K562 (cell line): Measurements from ENCODE around the gene TYW1. TPM values are rescaled to one million over a fixed set of nuclear protein-coding genes. Genes with fewer than 3 reads are reported as not detected.
"Not testable (repeated sequence)": the region's sequence is repeated elsewhere in the genome, so short reads cannot be mapped to it uniquely, and the experiment has no call there.

ENCODE experiments used
- CBFB ChIP-seq: sonication (generic); formaldehyde crosslinking; IDR thresholded peaks from 2 replicates; pipeline ENCODE4 v1.4.0; 2020; ENCODE audit warnings: mild to moderate bottlenecking, missing genetic modification reagents
- CREB1 ChIP-seq, 2 experiments: sonication (generic) in 1 of 2; formaldehyde crosslinking in 1 of 2; IDR thresholded peaks; 2 replicates each; pipeline versions ENCODE4 v1.6.1 to v1.8.0; 2012 to 2022; ENCODE audit warnings: inconsistent platforms in 1 of 2, mild to moderate bottlenecking in 1 of 2, missing genetic modification reagents in 1 of 2, moderate library complexity in 1 of 2
- EP400 ChIP-seq: fragments of 450-650 bp; IDR thresholded peaks from 2 replicates; pipeline ENCODE4 v1.6.1; 2017; ENCODE audit warnings: antibody characterized with exemption, mild to moderate bottlenecking, moderate library complexity
- FOXP1 ChIP-seq: sonication (generic); formaldehyde crosslinking; IDR thresholded peaks from 2 replicates; pipeline ENCODE4 v1.8.0; 2022; ENCODE audit warnings: mild to moderate bottlenecking, missing genetic modification reagents
- HMGN3 ChIP-seq: IDR thresholded peaks from 2 replicates; pipeline ENCODE4 v1.6.1; 2011; ENCODE audit warnings: borderline replicate concordance, low read depth, mild to moderate bottlenecking, mixed read lengths, low read length; ENCODE audit not compliant: insufficient read length; ENCODE audit errors: extremely low read depth
- JUND ChIP-seq, 2 experiments: IDR thresholded peaks; 2 replicates in 1 of 2; 3 replicates in 1 of 2; pipeline ENCODE4 v1.6.1; 2011; ENCODE audit warnings: borderline replicate concordance in 2 of 2, low read depth in 2 of 2, low read length in 2 of 2, improper control_type of control experiment in 1 of 2, missing biosample characterization in 1 of 2, missing genetic modification characterization in 1 of 2, missing genetic modification reagents in 1 of 2
- MBD2 ChIP-seq: sonication (generic); IDR thresholded peaks from 2 replicates; pipeline ENCODE4 v1.6.1; 2016; ENCODE audit warnings: low read depth, borderline replicate concordance
- MTA1 ChIP-seq: fragments of 450-650 bp; IDR thresholded peaks from 2 replicates; pipeline ENCODE4 v1.6.1; 2017; ENCODE audit warnings: borderline replicate concordance
- MTA3 ChIP-seq: fragments of 450-650 bp; formaldehyde crosslinking; IDR thresholded peaks from 2 replicates; pipeline ENCODE4 v1.6.1; 2017; ENCODE audit warnings: mild to moderate bottlenecking, borderline replicate concordance
- NONO ChIP-seq, 2 experiments: fragments of 200-400 bp in 1 of 2; fragments of 450-650 bp in 1 of 2; formaldehyde crosslinking in 1 of 2; IDR thresholded peaks; 2 replicates each; pipeline ENCODE4 v1.6.1; 2017; ENCODE audit warnings: low read depth in 2 of 2, mild to moderate bottlenecking in 2 of 2, moderate library complexity in 2 of 2, low read length in 1 of 2
- POLR2B ChIP-seq: fragments of 450-650 bp; IDR thresholded peaks from 2 replicates; pipeline ENCODE4 v1.6.1; 2018; ENCODE audit warnings: low read depth; ENCODE audit not compliant: partially characterized antibody
- RAD21 ChIP-seq, 2 experiments: fragments of 250-450 bp in 1 of 2; fragments of 450-650 bp in 1 of 2; sonication (Bioruptor Pico) in 1 of 2; formaldehyde crosslinking in 1 of 2; IDR thresholded peaks in 1 of 2; conservative IDR thresholded peaks in 1 of 2; 2 replicates each; pipeline versions ENCODE4 v1.4.0 to v1.8.0; 2020 to 2022; ENCODE audit warnings: mild to moderate bottlenecking in 2 of 2, moderate library complexity in 1 of 2
- SIN3B ChIP-seq: fragments of 450-650 bp; IDR thresholded peaks from 2 replicates; pipeline ENCODE4 v1.6.1; 2017; ENCODE audit warnings: low read depth, mild to moderate bottlenecking, moderate library complexity
- SMAD4 ChIP-seq: fragments of 250-450 bp; sonication (Bioruptor Pico); conservative IDR thresholded peaks from 2 replicates; pipeline ENCODE4 v1.8.0; 2021; ENCODE audit warnings: inconsistent platforms, mild to moderate bottlenecking, moderate library complexity
- TCF3 ChIP-seq: sonication (generic); formaldehyde crosslinking; IDR thresholded peaks from 2 replicates; pipeline ENCODE4 v1.4.0; 2020; ENCODE audit warnings: mild to moderate bottlenecking, missing genetic modification reagents
- TRIM24 ChIP-seq, 2 experiments: fragments of 450-650 bp; IDR thresholded peaks; 2 replicates each; pipeline ENCODE4 v1.6.1; 2016
- VEZF1 ChIP-seq: fragments of 200-800 bp; sonication (Bioruptor generic); IDR thresholded peaks from 2 replicates; pipeline ENCODE4 v1.6.1; 2017; ENCODE audit warnings: missing genetic modification characterization, missing compliant biosample characterization
- ZBTB7A ChIP-seq: IDR thresholded peaks from 2 replicates; pipeline ENCODE4 v1.6.1; 2011; ENCODE audit warnings: low read depth, mild to moderate bottlenecking, low read length, moderate library complexity, borderline replicate concordance; ENCODE audit not compliant: control insufficient read depth
- ZZZ3 ChIP-seq: fragments of 450-650 bp; IDR thresholded peaks from 2 replicates; pipeline ENCODE4 v1.6.1; 2016; ENCODE audit warnings: antibody characterized with exemption, mild to moderate bottlenecking, moderate library complexity
- polyA plus RNA-seq, 8 experiments: library from polyadenylated mRNA; depleted of rRNA in 4 of 8; stranded (reverse) in 5 of 8; unstranded in 3 of 8; fragments of >200 nt; fragmentation: Nextera tagmentation in 2 of 8; fragmentation: Illumina TruSeq in 1 of 8; extraction: Ambion mirVana in 2 of 8; extraction: Trizol in 1 of 8; gene quantifications; 2 replicates each; pipeline versions ENCODE4 v1.2.1 to v1.2.3, GENCODE V29; 2011 to 2014; ENCODE audit warnings: inconsistent platforms in 1 of 8, missing spikeins in 1 of 8
- total RNA-seq, 7 experiments: library from RNA; depleted of rRNA in 6 of 7; stranded (reverse); fragments of >200 nt in 6 of 7; fragmentation: Illumina TruSeq in 2 of 7; extraction: Trizol in 2 of 7; gene quantifications; 2 replicates each; pipeline versions ENCODE4 v1.2.1 to v1.2.3, GENCODE V29; 2011 to 2021; ENCODE audit warnings: low replicate concordance in 1 of 7
- TF ChIP-seq, protein P1 (sequence below): sonication (generic); formaldehyde crosslinking; IDR thresholded peaks from 2 replicates; pipeline ENCODE4 v1.8.0; 2023; ENCODE audit warnings: mild to moderate bottlenecking, missing genetic modification reagents

Gene TYW1
- total and polyA plus RNA-seq, 9 of the 15 experiments (the other 6 are each of a cell fraction or from before 2014, with no cell fraction given), result 17.4 to 32.0 (median 26.2) TPM

- TF ChIP-seq CBFB (peak; percentile 73; the same call in 1 of the 2 replicates), JUND (IDR thresholded peaks at IDR 0.05; ENCODE audit: borderline replicate concordance, low read depth, low read length) (peak; percentile 44; the same call in 1 of the 2 replicates), MTA3 (peak; percentile 53; the same call in 1 of the 2 replicates), ZBTB7A (peak; percentile 21; the same call in 1 of the 2 replicates), MBD2 (peak; percentile 68; the same call in 1 of the 2 replicates), RAD21 (CRISPR knock-in tag; conservative IDR thresholded peaks at IDR 0.05 in 1 of 2, IDR thresholded peaks at IDR 0.05 in 1 of 2) (0 out of 4 replicates have a peak, but pooled peaks of 1 of the 2 experiments have one; percentile 14), SIN3B (peak; percentile 70; the same call in 1 of the 2 replicates), ZZZ3 (peak; percentile 69; the same call in 1 of the 2 replicates), NONO (IDR thresholded peaks at IDR 0.05; ENCODE audit: low read depth in 2 of 2, low read length in 1 of 2) (peak in 1 of 2 experiments; percentile 63; a peak in 1 of 4 replicates), CREB1 (IDR thresholded peaks at IDR 0.05) (peak; percentile 91), CREB1 (CRISPR knock-in tag; IDR thresholded peaks at IDR 0.05) (peak; percentile 94), EP400 (peak; percentile 97), MTA1 (peak; percentile 95), SMAD4 (CRISPR knock-in tag) (peak; percentile 82), VEZF1 (CRISPR knock-in tag) (peak; percentile 10; the same call in 1 of the 2 replicates), POLR2B (peak; percentile 97), TCF3 (CRISPR knock-in tag) (peak; percentile 26; the same call in 1 of the 2 replicates), TRIM24 (IDR thresholded peaks at IDR 0.05) (peak in 1 of 2 experiments; percentile 71; a peak in 2 of 4 replicates), FOXP1 (CRISPR knock-in tag) (peak; percentile 13; the same call in 1 of the 2 replicates), HMGN3 (peak; percentile 45)
- TF ChIP-seq JUND (tag; IDR thresholded peaks at IDR 0.05; ENCODE audit: borderline replicate concordance, low read depth, low read length), result not testable (repeated sequence)
- TF ChIP-seq, protein P1, sequence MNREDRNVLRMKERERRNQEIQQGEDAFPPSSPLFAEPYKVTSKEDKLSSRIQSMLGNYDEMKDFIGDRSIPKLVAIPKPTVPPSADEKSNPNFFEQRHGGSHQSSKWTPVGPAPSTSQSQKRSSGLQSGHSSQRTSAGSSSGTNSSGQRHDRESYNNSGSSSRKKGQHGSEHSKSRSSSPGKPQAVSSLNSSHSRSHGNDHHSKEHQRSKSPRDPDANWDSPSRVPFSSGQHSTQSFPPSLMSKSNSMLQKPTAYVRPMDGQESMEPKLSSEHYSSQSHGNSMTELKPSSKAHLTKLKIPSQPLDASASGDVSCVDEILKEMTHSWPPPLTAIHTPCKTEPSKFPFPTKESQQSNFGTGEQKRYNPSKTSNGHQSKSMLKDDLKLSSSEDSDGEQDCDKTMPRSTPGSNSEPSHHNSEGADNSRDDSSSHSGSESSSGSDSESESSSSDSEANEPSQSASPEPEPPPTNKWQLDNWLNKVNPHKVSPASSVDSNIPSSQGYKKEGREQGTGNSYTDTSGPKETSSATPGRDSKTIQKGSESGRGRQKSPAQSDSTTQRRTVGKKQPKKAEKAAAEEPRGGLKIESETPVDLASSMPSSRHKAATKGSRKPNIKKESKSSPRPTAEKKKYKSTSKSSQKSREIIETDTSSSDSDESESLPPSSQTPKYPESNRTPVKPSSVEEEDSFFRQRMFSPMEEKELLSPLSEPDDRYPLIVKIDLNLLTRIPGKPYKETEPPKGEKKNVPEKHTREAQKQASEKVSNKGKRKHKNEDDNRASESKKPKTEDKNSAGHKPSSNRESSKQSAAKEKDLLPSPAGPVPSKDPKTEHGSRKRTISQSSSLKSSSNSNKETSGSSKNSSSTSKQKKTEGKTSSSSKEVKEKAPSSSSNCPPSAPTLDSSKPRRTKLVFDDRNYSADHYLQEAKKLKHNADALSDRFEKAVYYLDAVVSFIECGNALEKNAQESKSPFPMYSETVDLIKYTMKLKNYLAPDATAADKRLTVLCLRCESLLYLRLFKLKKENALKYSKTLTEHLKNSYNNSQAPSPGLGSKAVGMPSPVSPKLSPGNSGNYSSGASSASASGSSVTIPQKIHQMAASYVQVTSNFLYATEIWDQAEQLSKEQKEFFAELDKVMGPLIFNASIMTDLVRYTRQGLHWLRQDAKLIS (CRISPR knock-in tag), result 0 out of 2 replicates have a peak, but pooled peaks have one; percentile 48
These were observed 1.4 kb upstream of the TYW1 start, which contains the start of gene SBDS (continued) for GRCh38 chr7:66995050-66995776.
